ENCODE measurements around the gene CEP89.
"Not testable (repeated sequence)": the region's sequence is repeated elsewhere in the genome, so short reads cannot be mapped to it uniquely, and the experiment has no call there.

Gene CEP89

GRCh38 chr19:32971715-32972540, at the start of gene CEP89, which contains the start of gene FAAP24:
CEP89 (minus strand) TSS chr19:32971958; CDS start chr19:32971874, 84 bp downstream.
FAAP24 (plus strand) TSS chr19:32972242; CDS start chr19:32973197, 955 bp downstream.
- DNase-seq (ENCODE audit: low spot score), result peak; percentile 99

GRCh38 chr19:33010891-33011290, 39.1 kb upstream of the CEP89 start:
- not testable (repeated sequence) for DNase-seq (ENCODE audit: low spot score)

GRCh38 chr19:33008738-33009137, 37.0 kb upstream of the CEP89 start:
- DNase-seq (ENCODE audit: low spot score), result no peak

- no peak for DNase-seq (ENCODE audit: low spot score)
These were observed 33.7 kb upstream of the CEP89 start for GRCh38 chr19:33005440-33005839.

- DNase-seq (ENCODE audit: low spot score), result not testable (repeated sequence)
These were observed 31.8 kb upstream of the CEP89 start for GRCh38 chr19:33003424-33004024.

- DNase-seq (ENCODE audit: low spot score), result not testable (repeated sequence)
These were observed 30.5 kb upstream of the CEP89 start for GRCh38 chr19:33002126-33002865.

- no peak for DNase-seq (ENCODE audit: low spot score)
These were observed 29.2 kb upstream of the CEP89 start for GRCh38 chr19:33000910-33001309.

GRCh38 chr19:33000510-33000909, 28.8 kb upstream of the CEP89 start:
- no peak for DNase-seq (ENCODE audit: low spot score)

GRCh38 chr19:32998722-32999121, 27.0 kb upstream of the CEP89 start:
- DNase-seq (ENCODE audit: low spot score), result no peak

GRCh38 chr19:32997716-32998355, 26.1 kb upstream of the CEP89 start:
- DNase-seq (ENCODE audit: low spot score), result no peak

- DNase-seq (ENCODE audit: low spot score), result not testable (repeated sequence)
These were observed 25.3 kb upstream of the CEP89 start for GRCh38 chr19:32997061-32997464.

- not testable (repeated sequence) for DNase-seq (ENCODE audit: low spot score)
These were observed 24.2 kb upstream of the CEP89 start for GRCh38 chr19:32995966-32996365.

- no peak for DNase-seq (ENCODE audit: low spot score)
These were observed 17.0 kb upstream of the CEP89 start for GRCh38 chr19:32988724-32989123.

GRCh38 chr19:32988254-32988653, 16.5 kb upstream of the CEP89 start:
- not testable (repeated sequence) for DNase-seq (ENCODE audit: low spot score)

- DNase-seq (ENCODE audit: low spot score), result not testable (repeated sequence)
These were observed 10.7 kb upstream of the CEP89 start for GRCh38 chr19:32982488-32982887.

GRCh38 chr19:32979807-32980206, 8.0 kb upstream of the CEP89 start:
- not testable (repeated sequence) for DNase-seq (ENCODE audit: low spot score)

- DNase-seq (ENCODE audit: low spot score), result not testable (repeated sequence)
These were observed 6.1 kb upstream of the CEP89 start for GRCh38 chr19:32977813-32978212.

GRCh38 chr19:32977280-32977679, 5.5 kb upstream of the CEP89 start:
- no peak for DNase-seq (ENCODE audit: low spot score)

- peak; percentile 61 for DNase-seq (ENCODE audit: low spot score)
These were observed 4.6 kb upstream of the CEP89 start for GRCh38 chr19:32976223-32976805.

GRCh38 chr19:32971012-32971595, 654 bp downstream of the CEP89 start:
- no peak for DNase-seq (ENCODE audit: low spot score)

- no peak for DNase-seq (ENCODE audit: low spot score)
These were observed 2.2 kb downstream of the CEP89 start for GRCh38 chr19:32969549-32969948.
